K562 (cell line): ENCODE results near the gene PCID2. TPM values are rescaled to one million over a fixed set of nuclear protein-coding genes. Genes with fewer than 3 reads are reported as not detected.

Experiments used
- ATAC-seq: fragments of 200-7000 bp; cut with Tn5 transposase; 3 replicates; pipeline ENCODE4 v1.9.1; 2020; ENCODE audit warnings: moderate library complexity
- BruUV-seq: library from RNA; stranded (reverse); fragments of 400-500 nt; replicated peaks from 2 replicates; lab custom pipeline; 2021; lab: Mats Ljungman, UMichigan
- CTCF ChIA-PET: fragments of 300-600 bp; formaldehyde crosslinking; extraction: SDS; loops from one replicate; lab custom pipeline; 2021; ENCODE audit warnings: low intra/inter-chr PET ratio; lab: Yijun Ruan, JAX
- POLR2A ChIA-PET: fragments of 300-600, 350-650 bp; sonication (Branson Sonifier 250); formaldehyde crosslinking; extraction: SDS; loops from one replicate; lab custom pipeline; 2021; ENCODE audit warnings: antibody characterized with exemption, inconsistent platforms; lab: Yijun Ruan, JAX
- DNase-seq, 4 experiments: peaks; one replicate each; pipeline versions ENCODE4 v3.0.0 to v3.0.0-alpha.2; 2011 to 2018; ENCODE audit warnings: low spot score in 3 of 4, mixed read lengths in 3 of 4; ENCODE audit errors: extremely low read depth in 1 of 4
- FAIRE-seq: peaks from 2 replicates; lab custom pipeline; 2011; peaks lifted over from hg19 to GRCh38; lab: Jason Lieb, UNC
- H2AFZ ChIP-seq: 2 replicates; pipeline ENCODE4 v1.6.0; 2011; ENCODE audit warnings: low read depth, low read length, control low read depth, inconsistent platforms
- H3K27ac ChIP-seq: fragments of 200-600 bp; 3 replicates; pipeline ENCODE4 v1.8.0; 2011; ENCODE audit warnings: low read depth, mild to moderate bottlenecking, control low read depth, inconsistent platforms, low read length, moderate library complexity, mixed read lengths; ENCODE audit errors: extremely low read depth
- H3K27me3 ChIP-seq, 2 experiments: fragments of 300-600 bp in 1 of 2; 2 replicates in 1 of 2; 3 replicates in 1 of 2; pipeline versions ENCODE4 v1.6.0 to v1.8.0; 2011; ENCODE audit warnings: inconsistent platforms in 2 of 2, low read length in 2 of 2, mild to moderate bottlenecking in 1 of 2, mixed read lengths in 1 of 2, moderate library complexity in 1 of 2; ENCODE audit not compliant: control insufficient read depth in 2 of 2, insufficient read depth in 2 of 2
- H3K36me3 ChIP-seq: fragments of 300-600 bp; 3 replicates; pipeline ENCODE4 v1.8.0; 2011; ENCODE audit warnings: mild to moderate bottlenecking, low read length, inconsistent platforms; ENCODE audit not compliant: control insufficient read depth, insufficient read depth
- H3K4me1 ChIP-seq, 2 experiments: fragments of 200-600 bp in 1 of 2; replicated peaks in 1 of 2; 2 replicates in 1 of 2; 3 replicates in 1 of 2; pipeline versions ENCODE4 v1.5.1 to v1.8.0; 2011; ENCODE audit warnings: inconsistent platforms in 2 of 2, low read length in 2 of 2, mild to moderate bottlenecking in 1 of 2, mixed read lengths in 1 of 2, moderate library complexity in 1 of 2; ENCODE audit not compliant: control insufficient read depth in 2 of 2, insufficient read depth in 2 of 2
- H3K4me2 ChIP-seq: 2 replicates; pipeline ENCODE4 v1.6.1; 2011; ENCODE audit warnings: low read length, control low read depth, inconsistent platforms, mixed read lengths; ENCODE audit not compliant: insufficient read depth
- H3K4me3 ChIP-seq: fragments of 200-600 bp; sonication (generic), shearing (Covaris generic); 2 replicates; pipeline ENCODE4 v1.5.1; 2016; ENCODE audit warnings: control low read depth, inconsistent platforms
- H3K79me2 ChIP-seq: fragments of 200-600 bp; 3 replicates; pipeline ENCODE4 v1.8.0; 2011; ENCODE audit warnings: low read length, inconsistent platforms; ENCODE audit not compliant: control insufficient read depth, insufficient read depth
- H3K9ac ChIP-seq, 2 experiments: 2 replicates each; pipeline versions ENCODE4 v1.6.0 to v1.6.1; 2011; ENCODE audit warnings: low read depth in 2 of 2, low read length in 2 of 2, control low read depth in 1 of 2, inconsistent platforms in 1 of 2, mild to moderate bottlenecking in 1 of 2, mixed read lengths in 1 of 2; ENCODE audit not compliant: insufficient read depth in 1 of 2
- H3K9me1 ChIP-seq: one replicate; pipeline ENCODE4 v1.6.0; 2011; ENCODE audit warnings: inconsistent platforms, mild to moderate bottlenecking, low read length, moderate library complexity; ENCODE audit not compliant: control insufficient read depth, insufficient read depth
- H3K9me3 ChIP-seq: replicated peaks from 2 replicates; pipeline ENCODE4 v1.5.1; 2011; ENCODE audit warnings: low read depth, low read length, inconsistent platforms; ENCODE audit not compliant: control insufficient read depth, insufficient read depth
- H4K20me1 ChIP-seq: replicated peaks from 2 replicates; pipeline ENCODE4 v1.6.1; 2011; ENCODE audit warnings: low read length, inconsistent platforms, mixed read lengths; ENCODE audit not compliant: control insufficient read depth, insufficient read depth
- ADNP ChIP-seq: fragments of 200-800 bp; sonication (Bioruptor generic); IDR thresholded peaks from 2 replicates; pipeline ENCODE4 v1.6.1; 2016; ENCODE audit warnings: missing genetic modification characterization, missing compliant biosample characterization
- ARID4B ChIP-seq: sonication (generic); formaldehyde crosslinking; IDR thresholded peaks from 2 replicates; pipeline ENCODE4 v1.8.0; 2022; ENCODE audit warnings: mild to moderate bottlenecking, missing genetic modification reagents
- FOXK2 ChIP-seq, 2 experiments: fragments of 450-650 bp; IDR thresholded peaks in 1 of 2; conservative IDR thresholded peaks in 1 of 2; 2 replicates each; pipeline ENCODE4 v1.6.1; 2016; ENCODE audit warnings: low read depth in 2 of 2, mild to moderate bottlenecking in 1 of 2
- GATAD2B ChIP-seq: fragments of 450-650 bp; IDR thresholded peaks from 2 replicates; pipeline ENCODE4 v1.6.1; 2017; ENCODE audit warnings: mild to moderate bottlenecking, borderline replicate concordance
- HOMEZ ChIP-seq: fragments of 250-450 bp; sonication (Bioruptor Pico); IDR thresholded peaks from 2 replicates; pipeline ENCODE4 v1.4.0; 2020; ENCODE audit warnings: mild to moderate bottlenecking, moderate library complexity
- MXI1 ChIP-seq: IDR thresholded peaks from 2 replicates; pipeline ENCODE4 v1.6.1; 2011; ENCODE audit warnings: low read depth, mild to moderate bottlenecking, improper control_type of control experiment, low read length
- PCBP1 ChIP-seq: fragments of 200-400 bp; formaldehyde crosslinking; IDR thresholded peaks from 2 replicates; pipeline ENCODE4 v1.6.1; 2018; ENCODE audit warnings: mild to moderate bottlenecking, low read depth, low read length; ENCODE audit not compliant: poor library complexity, severe bottlenecking
- PRPF4 ChIP-seq: fragments of 200-400 bp; formaldehyde crosslinking; IDR thresholded peaks from one replicate; pipeline ENCODE4 v1.6.1; 2017; ENCODE audit warnings: low read length, low read depth, mild to moderate bottlenecking; ENCODE audit not compliant: insufficient read depth, poor library complexity, severe bottlenecking
- VEZF1 ChIP-seq: fragments of 200-800 bp; sonication (Bioruptor generic); IDR thresholded peaks from 2 replicates; pipeline ENCODE4 v1.6.1; 2017; ENCODE audit warnings: missing genetic modification characterization, missing compliant biosample characterization
- ZNF146 ChIP-seq: IDR thresholded peaks from one replicate; pipeline ENCODE4 v1.6.1; 2018; ENCODE audit warnings: missing compliant biosample characterization; ENCODE audit not compliant: unreplicated experiment
- ZNF551 ChIP-seq: fragments of 250-450 bp; sonication (Bioruptor Pico); IDR thresholded peaks from 2 replicates; pipeline ENCODE4 v1.5.0; 2021; ENCODE audit warnings: mild to moderate bottlenecking, moderate library complexity
- ZNF561 ChIP-seq: fragments of 450-650 bp; formaldehyde crosslinking; conservative IDR thresholded peaks from 2 replicates; pipeline ENCODE4 v1.4.0; 2020; ENCODE audit warnings: mild to moderate bottlenecking, moderate library complexity
- ZNF699 ChIP-seq: fragments of 250-450 bp; sonication (Bioruptor Pico); IDR thresholded peaks from 2 replicates; pipeline ENCODE4 v1.8.0; 2021; ENCODE audit warnings: mild to moderate bottlenecking, moderate library complexity; ENCODE audit not compliant: insufficient replicate concordance
- ZZZ3 ChIP-seq: fragments of 450-650 bp; IDR thresholded peaks from 2 replicates; pipeline ENCODE4 v1.6.1; 2016; ENCODE audit warnings: antibody characterized with exemption, mild to moderate bottlenecking, moderate library complexity
- WGBS: fragments of 100-300 bp; shearing (Covaris generic); methylation state at CpG from one replicate; pipeline ENCODE4 v1.1.6; 2016; ENCODE audit warnings: low coverage, mixed read lengths; ENCODE audit not compliant: insufficient coverage; ENCODE audit errors: missing lambda C conversion rate; 5-methylcytosine and 5-hydroxymethylcytosine counted together
- in situ Hi-C: fragments of 300-500 bp; cut with MboI; formaldehyde crosslinking; loops from 4 replicates; pipeline ENCODE4 v1.15.0; 2018; ENCODE audit warnings: inconsistent platforms, mixed read lengths
- intact Hi-C: fragments of 100-400 bp; cut with micrococcal nuclease; formaldehyde crosslinking; loops from 2 replicates; pipeline ENCODE4 v1.14.2; 2022
- polyA plus RNA-seq, 8 experiments: library from polyadenylated mRNA; depleted of rRNA in 4 of 8; stranded (reverse) in 5 of 8; unstranded in 3 of 8; fragments of >200 nt; fragmentation: Nextera tagmentation in 2 of 8; fragmentation: Illumina TruSeq in 1 of 8; extraction: Ambion mirVana in 2 of 8; extraction: Trizol in 1 of 8; gene quantifications; 2 replicates each; pipeline versions ENCODE4 v1.2.1 to v1.2.3, GENCODE V29; 2011 to 2014; ENCODE audit warnings: inconsistent platforms in 1 of 8, missing spikeins in 1 of 8
- total RNA-seq, 7 experiments: library from RNA; depleted of rRNA in 6 of 7; stranded (reverse); fragments of >200 nt in 6 of 7; fragmentation: Illumina TruSeq in 2 of 7; extraction: Trizol in 2 of 7; gene quantifications; 2 replicates each; pipeline versions ENCODE4 v1.2.1 to v1.2.3, GENCODE V29; 2011 to 2021; ENCODE audit warnings: low replicate concordance in 1 of 7

PCID2 gene
- total and polyA plus RNA-seq, 9 of the 15 experiments (the other 6 are each of a cell fraction or from before 2014, with no cell fraction given), result 39.6 to 117 (median 59.6) TPM

GRCh38 chr13:113196970-113197737, 11.3 kb downstream of the PCID2 start:
- Histone ChIP-seq H3K36me3 (peaks cover 93% of the 10 kb centered on the region), H3K4me2 (no peak overlapping the region), H3K9ac (no peak overlapping the region), H4K20me1 (no peaks in the 10 kb centered on the region), H2AFZ (no peak overlapping the region), H3K79me2 (peaks cover 24% of the 10 kb centered on the region), H3K27ac (no peak overlapping the region), H3K9me1 (no peaks in the 10 kb centered on the region), H3K27me3 (no peaks in the 10 kb centered on the region), H3K4me1 (no peaks in the 10 kb centered on the region), H3K4me3 (no peak overlapping the region), H3K9me3 (no peaks in the 10 kb centered on the region)
- FAIRE-seq (no peak), DNase-seq (no peak), ATAC-seq (no peak)
- no TSS peak for BruUV-seq
- WGBS, result 95% methylated on average over 9 of the region's 9 CpGs
- in situ Hi-C loops, result no loop called here
- TF ChIP-seq ADNP (tag) (no peak), HOMEZ (CRISPR knock-in tag) (no peak), ARID4B (CRISPR knock-in tag) (no peak), ZNF146 (CRISPR knock-in tag) (no peak), ZZZ3 (no peak), PRPF4 (no peak), ZNF561 (CRISPR knock-in tag) (no peak), FOXK2 (conservative IDR thresholded peaks at IDR 0.05 in 1 of 2, IDR thresholded peaks at IDR 0.05 in 1 of 2; ENCODE audit: low read depth in 2 of 2) (no peak), ZNF699 (no peak), ZNF551 (CRISPR knock-in tag) (no peak), GATAD2B (no peak), MXI1 (no peak), VEZF1 (no peak), PCBP1 (no peak)
- CTCF ChIA-PET, result no interaction called here
- POLR2A ChIA-PET, result interaction anchor here (0.6 kb wide), 1 partner anchor 365 kb away, joined by 5 read pairs; no protein-coding TSS in a partner anchor
- intact Hi-C loops, result no loop called here
